ENCODE measurements around the gene MAP3K7. TPM values are rescaled to one million over a fixed set of nuclear protein-coding genes. Genes with fewer than 3 reads are reported as not detected.

Gene MAP3K7
- total RNA-seq, 1 experiment from 2014 or later, result 31.9 TPM

DNA sequence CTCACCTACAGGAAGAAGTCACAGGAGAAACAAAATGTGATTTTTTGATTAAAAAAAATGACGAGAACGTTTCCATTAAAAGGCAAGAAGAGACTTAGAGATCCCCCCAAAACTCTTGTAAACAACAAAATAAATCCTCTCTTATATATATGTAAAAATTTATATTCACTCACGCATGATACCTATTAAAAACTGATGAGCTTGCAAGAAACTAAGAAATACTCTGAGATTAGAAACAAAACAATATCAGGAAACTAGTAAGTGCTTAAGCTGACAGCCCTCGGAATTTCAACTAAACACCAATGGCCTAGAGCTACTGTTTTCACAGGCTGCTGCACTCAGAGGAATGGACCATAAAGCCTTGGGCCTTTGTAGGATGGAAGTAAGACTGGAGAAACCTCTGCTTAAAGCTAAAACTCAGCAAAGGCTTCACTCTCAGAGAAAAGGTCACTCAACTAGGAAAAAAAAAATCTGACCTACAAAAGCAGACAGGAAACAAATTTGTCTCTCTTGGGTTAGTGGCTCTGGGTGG lies 63.0 kb downstream of the MAP3K7 start:
- Histone ChIP-seq H3K27ac (no peak overlapping the region), H3K36me3 (ENCODE audit: low read depth) (0 out of 2 replicates have a peak, but pooled peaks cover 3% of the 10 kb centered on the region), H3K4me3 (no peak overlapping the region), H3K4me1 (replicated peaks; ENCODE audit: insufficient read depth) (no peaks in the 10 kb centered on the region), H4K20me1 (ENCODE audit: insufficient read depth) (no peaks in the 10 kb centered on the region), H3K27me3 (ENCODE audit: insufficient read depth, low read depth) (no peaks in the 10 kb centered on the region), H3K4me2 (no peak overlapping the region), H3F3A (ENCODE audit: insufficient read depth, low read depth) (no peaks in the 10 kb centered on the region), H3K79me2 (ENCODE audit: low read depth) (no peaks in the 10 kb centered on the region), H3K9me2 (ENCODE audit: insufficient read depth) (no peaks in the 10 kb centered on the region), H3K9me3 (ENCODE audit: insufficient read depth, low read depth) (no peaks in the 10 kb centered on the region), H2AFZ (no peak overlapping the region)
- intact Hi-C loops (cut with micrococcal nuclease; ENCODE audit: unreplicated experiment), result no loop called here
- ChIA-PET POLR2A (ENCODE audit: unreplicated experiment) (no interaction called here), CTCF (no interaction called here)
- DNase-seq, result no peak
- BruUV-seq (replicated peaks), result no TSS peak
- TF ChIP-seq, protein P1, sequence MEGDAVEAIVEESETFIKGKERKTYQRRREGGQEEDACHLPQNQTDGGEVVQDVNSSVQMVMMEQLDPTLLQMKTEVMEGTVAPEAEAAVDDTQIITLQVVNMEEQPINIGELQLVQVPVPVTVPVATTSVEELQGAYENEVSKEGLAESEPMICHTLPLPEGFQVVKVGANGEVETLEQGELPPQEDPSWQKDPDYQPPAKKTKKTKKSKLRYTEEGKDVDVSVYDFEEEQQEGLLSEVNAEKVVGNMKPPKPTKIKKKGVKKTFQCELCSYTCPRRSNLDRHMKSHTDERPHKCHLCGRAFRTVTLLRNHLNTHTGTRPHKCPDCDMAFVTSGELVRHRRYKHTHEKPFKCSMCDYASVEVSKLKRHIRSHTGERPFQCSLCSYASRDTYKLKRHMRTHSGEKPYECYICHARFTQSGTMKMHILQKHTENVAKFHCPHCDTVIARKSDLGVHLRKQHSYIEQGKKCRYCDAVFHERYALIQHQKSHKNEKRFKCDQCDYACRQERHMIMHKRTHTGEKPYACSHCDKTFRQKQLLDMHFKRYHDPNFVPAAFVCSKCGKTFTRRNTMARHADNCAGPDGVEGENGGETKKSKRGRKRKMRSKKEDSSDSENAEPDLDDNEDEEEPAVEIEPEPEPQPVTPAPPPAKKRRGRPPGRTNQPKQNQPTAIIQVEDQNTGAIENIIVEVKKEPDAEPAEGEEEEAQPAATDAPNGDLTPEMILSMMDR (conservative IDR thresholded peaks at IDR 0.05), result no peak

DNA sequence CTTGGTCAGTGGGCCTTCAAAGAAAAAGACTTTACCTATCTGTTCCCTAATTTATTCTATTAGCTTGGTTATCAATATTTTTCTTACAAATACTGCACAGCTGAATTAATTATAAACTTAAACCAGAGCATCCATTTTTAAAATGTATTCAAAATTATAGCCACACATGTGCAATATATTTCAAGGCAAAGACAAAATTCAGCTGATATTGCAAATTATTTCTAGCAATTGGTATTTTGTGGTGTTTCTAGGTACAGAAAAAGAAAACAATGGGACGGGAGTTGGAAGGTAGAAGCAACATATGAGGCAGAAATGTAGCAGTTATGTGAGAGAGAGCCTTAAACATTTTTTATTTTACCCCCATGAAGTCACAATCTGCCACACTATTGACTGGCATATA lies 64.9 kb downstream of the MAP3K7 start:
- no peak for DNase-seq
- Histone ChIP-seq H3K79me2 (ENCODE audit: low read depth) (no peaks in the 10 kb centered on the region), H3K36me3 (ENCODE audit: low read depth) (0 out of 2 replicates have a peak, but pooled peaks cover 3% of the 10 kb centered on the region), H3K4me2 (no peak overlapping the region), H3K9me2 (ENCODE audit: insufficient read depth) (no peaks in the 10 kb centered on the region), H3K27me3 (ENCODE audit: insufficient read depth, low read depth) (no peaks in the 10 kb centered on the region), H3F3A (ENCODE audit: insufficient read depth, low read depth) (no peaks in the 10 kb centered on the region), H2AFZ (no peak overlapping the region), H3K27ac (no peak overlapping the region), H3K9me3 (ENCODE audit: insufficient read depth, low read depth) (no peaks in the 10 kb centered on the region), H3K4me1 (replicated peaks; ENCODE audit: insufficient read depth) (no peaks in the 10 kb centered on the region), H4K20me1 (ENCODE audit: insufficient read depth) (no peaks in the 10 kb centered on the region), H3K4me3 (no peak overlapping the region)
- TF ChIP-seq, protein P1 (conservative IDR thresholded peaks at IDR 0.05), result no peak
- TF ChIP-seq EZH2 (IDR thresholded peaks at IDR 0.05; ENCODE audit: low read depth), result no peak
- ChIA-PET POLR2A (ENCODE audit: unreplicated experiment) (no interaction called here), CTCF (no interaction called here)
- no TSS peak for BruUV-seq (replicated peaks)
- intact Hi-C loops (cut with micrococcal nuclease; ENCODE audit: unreplicated experiment), result no loop called here

DNA sequence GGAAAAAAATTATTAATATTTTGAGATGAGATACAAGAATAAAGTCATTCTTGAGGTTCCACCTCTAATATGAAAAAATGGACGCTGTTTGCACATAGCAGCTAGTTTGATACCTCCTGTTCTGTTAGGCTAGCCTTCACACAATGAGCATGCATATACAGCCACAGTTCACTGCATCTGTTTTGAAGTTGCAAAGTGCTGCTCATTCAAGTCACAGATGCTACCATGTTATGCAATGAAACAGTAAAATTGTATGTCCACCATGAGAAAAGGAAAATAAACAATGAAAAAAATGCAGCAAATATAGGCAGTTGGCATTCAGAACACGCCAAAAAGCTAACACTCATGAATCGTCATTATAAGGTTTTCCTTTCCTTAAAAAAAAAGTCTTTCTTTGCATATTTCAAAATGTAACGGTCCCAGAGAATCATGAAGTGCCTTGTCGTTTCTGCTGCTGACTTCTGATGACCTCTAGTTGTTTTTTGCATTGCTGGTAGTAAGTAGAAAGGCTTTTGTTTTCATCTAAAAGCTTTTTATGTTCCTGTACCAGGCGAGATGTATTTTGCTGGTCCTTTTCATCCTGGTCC lies 70.7 kb downstream of the MAP3K7 start:
- no peak for DNase-seq
- Histone ChIP-seq H3K36me3 (ENCODE audit: low read depth) (peaks cover 16% of the 10 kb centered on the region; the same call in 1 of the 2 replicates), H3K27me3 (ENCODE audit: insufficient read depth, low read depth) (no peaks in the 10 kb centered on the region), H3K9me2 (ENCODE audit: insufficient read depth) (no peaks in the 10 kb centered on the region), H3K4me3 (no peak overlapping the region), H3K4me1 (replicated peaks; ENCODE audit: insufficient read depth) (no peaks in the 10 kb centered on the region), H3K79me2 (ENCODE audit: low read depth) (no peaks in the 10 kb centered on the region), H3K27ac (no peak overlapping the region), H3K9me3 (ENCODE audit: insufficient read depth, low read depth) (no peaks in the 10 kb centered on the region), H3F3A (ENCODE audit: insufficient read depth, low read depth) (no peaks in the 10 kb centered on the region), H2AFZ (no peak overlapping the region), H4K20me1 (ENCODE audit: insufficient read depth) (no peaks in the 10 kb centered on the region), H3K4me2 (no peak overlapping the region)
- intact Hi-C loops (cut with micrococcal nuclease; ENCODE audit: unreplicated experiment), result no loop called here
- TF ChIP-seq, protein P1 (conservative IDR thresholded peaks at IDR 0.05), result no peak
- no TSS peak for BruUV-seq (replicated peaks)
- POLR2A ChIA-PET (ENCODE audit: unreplicated experiment), result no interaction called here
- CTCF ChIA-PET, result no interaction called here
